Stomach (tissue), 4 donors: ENCODE measurements around the gene TMEM213.

ENCODE experiments used
- CTCF ChIP-seq, 7 experiments: fragments of 450-650 bp in 4 of 7; fragments of 200-600 bp in 3 of 7; sonication (generic) in 3 of 7; IDR thresholded peaks; one replicate each; pipeline ENCODE4 v1.5.1; 2016 to 2019; ENCODE audit warnings: antibody characterized with exemption in 7 of 7, control low read depth in 2 of 7, mild to moderate bottlenecking in 1 of 7
- EP300 ChIP-seq: sonication (generic); formaldehyde crosslinking; IDR thresholded peaks from one replicate; pipeline ENCODE4 v1.6.1; 2017; ENCODE audit warnings: antibody characterized with exemption
- POLR2A ChIP-seq, 4 donors: fragments of 450-650 bp; IDR thresholded peaks; one replicate each; pipeline ENCODE4 v1.6.1; 2016; ENCODE audit warnings: antibody characterized with exemption in 4 of 4, control low read depth in 2 of 4, mild to moderate bottlenecking in 1 of 4, moderate library complexity in 1 of 4
- POLR2AphosphoS5 ChIP-seq, 3 donors: sonication (generic); formaldehyde crosslinking; IDR thresholded peaks; one replicate each; pipeline ENCODE4 v1.6.1; 2016; ENCODE audit warnings: antibody characterized with exemption in 3 of 3

GRCh38 chr7:138848056-138848980 is 50.5 kb downstream of the TMEM213 start:
- TF ChIP-seq CTCF (IDR thresholded peaks at IDR 0.05), result no peak
- TF ChIP-seq POLR2AphosphoS5 (IDR thresholded peaks at IDR 0.05), result no peak
- no peak for TF ChIP-seq POLR2A (IDR thresholded peaks at IDR 0.05)
- TF ChIP-seq EP300, result no peak
